Measurements from ENCODE around the gene RIT1. TPM values are rescaled to one million over a fixed set of nuclear protein-coding genes. Genes with fewer than 3 reads are reported as not detected.

Gene RIT1
- total and polyA plus RNA-seq, 2 of the 13 experiments (the other 11 are each of a cell fraction or from before 2014, with no cell fraction given), result 12.2 to 32.2 TPM

DNA sequence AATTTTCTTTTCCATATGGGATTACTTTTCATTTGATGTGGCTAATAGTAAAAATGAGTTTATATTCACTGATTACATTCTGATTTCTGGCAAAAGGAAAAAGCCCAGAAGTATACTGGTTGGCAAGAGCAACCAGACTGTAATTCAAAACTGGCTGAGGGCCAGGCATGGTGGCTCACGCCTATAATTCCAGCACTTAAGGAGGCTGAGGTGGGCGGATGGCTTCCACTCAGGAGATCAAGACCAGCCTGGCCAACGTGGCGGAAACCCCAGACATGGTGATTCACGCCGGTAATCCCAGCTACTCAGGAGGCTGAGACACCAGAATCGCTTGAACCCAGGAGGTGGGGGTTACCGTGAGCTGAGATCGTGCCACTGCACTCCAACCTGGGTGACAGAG lies 37.3 kb downstream of the RIT1 start:
- BruUV-seq (replicated peaks), result no TSS peak
- no peaks in the 10 kb centered on the region for H3K36me3 ChIP-seq (replicated peaks in 1 of 2; ENCODE audit: control insufficient read depth in 1 of 2, insufficient read depth in 2 of 2, low read length in 2 of 2)
- no peak overlapping the region for H3K27ac ChIP-seq (ENCODE audit: extremely low read length, insufficient read depth, low read length)
- H3K9ac ChIP-seq (ENCODE audit: insufficient read depth, low read depth, low read length), result no peak overlapping the region
- in situ Hi-C loops (cut with HindIII; ENCODE audit: extremely low pct_ligation_motif_present, low pct_unique_long_range_greater_than_20kb), result no loop called here
- no peaks in the 10 kb centered on the region for H4K20me1 ChIP-seq (ENCODE audit: insufficient read depth, low read length)
- 70% methylated on average over 9 of the region's 9 CpGs for WGBS (ENCODE audit: low lambda C conversion rate)
- H3K4me2 ChIP-seq (ENCODE audit: low read depth, low read length), result no peak overlapping the region
- DNase-seq (ENCODE audit: low spot score), result no peak
- TF ChIP-seq ZNF713 (CRISPR knock-in tag; IDR thresholded peaks at IDR 0.05) (no peak), NR1H2 (CRISPR knock-in tag; IDR thresholded peaks at IDR 0.05; ENCODE audit: borderline replicate concordance, low read depth) (no peak), PPARG (CRISPR knock-in tag; conservative IDR thresholded peaks at IDR 0.05) (no peak), SRF (IDR thresholded peaks at IDR 0.05; ENCODE audit: low read depth, low read length) (no peak), ELF1 (CRISPR knock-in tag; IDR thresholded peaks at IDR 0.05) (no peak), ZNF333 (CRISPR knock-in tag; IDR thresholded peaks at IDR 0.05; ENCODE audit: borderline replicate concordance) (no peak), ZNF136 (CRISPR knock-in tag; IDR thresholded peaks at IDR 0.05; ENCODE audit: low read depth) (no peak), NCOA5 (CRISPR knock-in tag; IDR thresholded peaks at IDR 0.05) (no peak), MIER3 (CRISPR knock-in tag; IDR thresholded peaks at IDR 0.05; ENCODE audit: borderline replicate concordance) (no peak), SMYD3 (CRISPR knock-in tag; IDR thresholded peaks at IDR 0.05) (no peak), ZKSCAN5 (CRISPR knock-in tag; IDR thresholded peaks at IDR 0.05) (no peak), ZNF761 (CRISPR knock-in tag; conservative IDR thresholded peaks at IDR 0.05) (no peak), EHMT2 (IDR thresholded peaks at IDR 0.05; ENCODE audit: borderline replicate concordance, low read depth, low read length) (no peak), POLR2G (IDR thresholded peaks at IDR 0.05; ENCODE audit: low read depth, low read length) (no peak), ZNF34 (CRISPR knock-in tag; IDR thresholded peaks at IDR 0.05; ENCODE audit: borderline replicate concordance) (no peak), PITX1 (CRISPR knock-in tag; IDR thresholded peaks at IDR 0.05) (no peak)
- TF ChIP-seq, protein P1, sequence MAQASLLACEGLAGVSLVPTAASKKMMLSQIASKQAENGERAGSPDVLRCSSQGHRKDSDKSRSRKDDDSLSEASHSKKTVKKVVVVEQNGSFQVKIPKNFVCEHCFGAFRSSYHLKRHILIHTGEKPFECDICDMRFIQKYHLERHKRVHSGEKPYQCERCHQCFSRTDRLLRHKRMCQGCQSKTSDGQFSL (CRISPR knock-in tag; IDR thresholded peaks at IDR 0.05), result no peak
- TF ChIP-seq, protein P2, sequence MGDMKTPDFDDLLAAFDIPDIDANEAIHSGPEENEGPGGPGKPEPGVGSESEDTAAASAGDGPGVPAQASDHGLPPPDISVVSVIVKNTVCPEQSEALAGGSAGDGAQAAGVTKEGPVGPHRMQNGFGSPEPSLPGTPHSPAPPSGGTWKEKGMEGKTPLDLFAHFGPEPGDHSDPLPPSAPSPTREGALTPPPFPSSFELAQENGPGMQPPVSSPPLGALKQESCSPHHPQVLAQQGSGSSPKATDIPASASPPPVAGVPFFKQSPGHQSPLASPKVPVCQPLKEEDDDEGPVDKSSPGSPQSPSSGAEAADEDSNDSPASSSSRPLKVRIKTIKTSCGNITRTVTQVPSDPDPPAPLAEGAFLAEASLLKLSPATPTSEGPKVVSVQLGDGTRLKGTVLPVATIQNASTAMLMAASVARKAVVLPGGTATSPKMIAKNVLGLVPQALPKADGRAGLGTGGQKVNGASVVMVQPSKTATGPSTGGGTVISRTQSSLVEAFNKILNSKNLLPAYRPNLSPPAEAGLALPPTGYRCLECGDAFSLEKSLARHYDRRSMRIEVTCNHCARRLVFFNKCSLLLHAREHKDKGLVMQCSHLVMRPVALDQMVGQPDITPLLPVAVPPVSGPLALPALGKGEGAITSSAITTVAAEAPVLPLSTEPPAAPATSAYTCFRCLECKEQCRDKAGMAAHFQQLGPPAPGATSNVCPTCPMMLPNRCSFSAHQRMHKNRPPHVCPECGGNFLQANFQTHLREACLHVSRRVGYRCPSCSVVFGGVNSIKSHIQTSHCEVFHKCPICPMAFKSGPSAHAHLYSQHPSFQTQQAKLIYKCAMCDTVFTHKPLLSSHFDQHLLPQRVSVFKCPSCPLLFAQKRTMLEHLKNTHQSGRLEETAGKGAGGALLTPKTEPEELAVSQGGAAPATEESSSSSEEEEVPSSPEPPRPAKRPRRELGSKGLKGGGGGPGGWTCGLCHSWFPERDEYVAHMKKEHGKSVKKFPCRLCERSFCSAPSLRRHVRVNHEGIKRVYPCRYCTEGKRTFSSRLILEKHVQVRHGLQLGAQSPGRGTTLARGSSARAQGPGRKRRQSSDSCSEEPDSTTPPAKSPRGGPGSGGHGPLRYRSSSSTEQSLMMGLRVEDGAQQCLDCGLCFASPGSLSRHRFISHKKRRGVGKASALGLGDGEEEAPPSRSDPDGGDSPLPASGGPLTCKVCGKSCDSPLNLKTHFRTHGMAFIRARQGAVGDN (CRISPR knock-in tag; IDR thresholded peaks at IDR 0.05), result no peak
- TF ChIP-seq, protein P3, sequence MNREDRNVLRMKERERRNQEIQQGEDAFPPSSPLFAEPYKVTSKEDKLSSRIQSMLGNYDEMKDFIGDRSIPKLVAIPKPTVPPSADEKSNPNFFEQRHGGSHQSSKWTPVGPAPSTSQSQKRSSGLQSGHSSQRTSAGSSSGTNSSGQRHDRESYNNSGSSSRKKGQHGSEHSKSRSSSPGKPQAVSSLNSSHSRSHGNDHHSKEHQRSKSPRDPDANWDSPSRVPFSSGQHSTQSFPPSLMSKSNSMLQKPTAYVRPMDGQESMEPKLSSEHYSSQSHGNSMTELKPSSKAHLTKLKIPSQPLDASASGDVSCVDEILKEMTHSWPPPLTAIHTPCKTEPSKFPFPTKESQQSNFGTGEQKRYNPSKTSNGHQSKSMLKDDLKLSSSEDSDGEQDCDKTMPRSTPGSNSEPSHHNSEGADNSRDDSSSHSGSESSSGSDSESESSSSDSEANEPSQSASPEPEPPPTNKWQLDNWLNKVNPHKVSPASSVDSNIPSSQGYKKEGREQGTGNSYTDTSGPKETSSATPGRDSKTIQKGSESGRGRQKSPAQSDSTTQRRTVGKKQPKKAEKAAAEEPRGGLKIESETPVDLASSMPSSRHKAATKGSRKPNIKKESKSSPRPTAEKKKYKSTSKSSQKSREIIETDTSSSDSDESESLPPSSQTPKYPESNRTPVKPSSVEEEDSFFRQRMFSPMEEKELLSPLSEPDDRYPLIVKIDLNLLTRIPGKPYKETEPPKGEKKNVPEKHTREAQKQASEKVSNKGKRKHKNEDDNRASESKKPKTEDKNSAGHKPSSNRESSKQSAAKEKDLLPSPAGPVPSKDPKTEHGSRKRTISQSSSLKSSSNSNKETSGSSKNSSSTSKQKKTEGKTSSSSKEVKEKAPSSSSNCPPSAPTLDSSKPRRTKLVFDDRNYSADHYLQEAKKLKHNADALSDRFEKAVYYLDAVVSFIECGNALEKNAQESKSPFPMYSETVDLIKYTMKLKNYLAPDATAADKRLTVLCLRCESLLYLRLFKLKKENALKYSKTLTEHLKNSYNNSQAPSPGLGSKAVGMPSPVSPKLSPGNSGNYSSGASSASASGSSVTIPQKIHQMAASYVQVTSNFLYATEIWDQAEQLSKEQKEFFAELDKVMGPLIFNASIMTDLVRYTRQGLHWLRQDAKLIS (CRISPR knock-in tag; IDR thresholded peaks at IDR 0.05), result no peak
- FAIRE-seq, result no peak
- no peak overlapping the region for H3K4me3 ChIP-seq (replicated peaks in 1 of 3; ENCODE audit: insufficient read depth in 1 of 3, low read depth in 2 of 3, low read length in 3 of 3)
- no peak for ATAC-seq
- no peaks in the 10 kb centered on the region for H3K9me3 ChIP-seq (ENCODE audit: low read length)
- intact Hi-C loops (cut with micrococcal nuclease; ENCODE audit: unreplicated experiment), result no loop called here
- no peaks in the 10 kb centered on the region for H3K4me1 ChIP-seq (ENCODE audit: insufficient read depth, low read length)
- CTCF ChIA-PET (ENCODE audit: low intra/inter-chr PET ratio, low total read pairs), result no interaction called here
- no peak overlapping the region for H2AFZ ChIP-seq (ENCODE audit: low read length)
- peaks cover 8 to 29% of the 10 kb centered on the region in 2 experiments; a peak in 4 of 5 replicates for H3K27me3 ChIP-seq (ENCODE audit: control insufficient read depth in 1 of 2, insufficient read depth in 2 of 2, low read length in 2 of 2)
- POLR2A ChIA-PET, result no interaction called here
- no peaks in the 10 kb centered on the region for H3K79me2 ChIP-seq (ENCODE audit: insufficient read depth, low read length)
